ENCODE results near the gene PHEX.

Gene PHEX

GRCh38 chrX:22032084-22032483 lies at the start of gene PHEX:
PHEX (plus strand) TSS chrX:22032325; CDS start chrX:22033006, 681 bp downstream.
- Histone ChIP-seq H3K36me3 (ENCODE audit: control insufficient read depth, insufficient read depth, low read length) (no peaks in the 10 kb centered on the region), H3K4me3 (replicated peaks; ENCODE audit: low read depth, low read length) (no peak within 1 kb of the TSS), H3K27me3 (replicated peaks; ENCODE audit: control insufficient read depth, insufficient read depth, low read length) (no peaks in the 10 kb centered on the region)
- DNase-seq (ENCODE audit: extremely low read depth, insufficient read length) = no peak
- no peak for TF ChIP-seq CTCF (IDR thresholded peaks at IDR 0.05; ENCODE audit: insufficient read depth, low read length, poor library complexity, severe bottlenecking)

GRCh38 chrX:21985332-21985777 lies 46.8 kb upstream of the PHEX start:
- no peaks in the 10 kb centered on the region for H3K36me3 ChIP-seq (ENCODE audit: control insufficient read depth, insufficient read depth, low read length)
- peak; percentile 87 for TF ChIP-seq CTCF (IDR thresholded peaks at IDR 0.05; ENCODE audit: insufficient read depth, low read length, poor library complexity, severe bottlenecking)
- no peaks in the 10 kb centered on the region for H3K27me3 ChIP-seq (replicated peaks; ENCODE audit: control insufficient read depth, insufficient read depth, low read length)
- no peak overlapping the region for H3K4me3 ChIP-seq (replicated peaks; ENCODE audit: low read depth, low read length)
- peak; percentile 60 for DNase-seq (ENCODE audit: extremely low read depth, insufficient read length)

- no peak for DNase-seq (ENCODE audit: extremely low read depth, insufficient read length)
- H3K36me3 ChIP-seq (ENCODE audit: control insufficient read depth, insufficient read depth, low read length) = no peaks in the 10 kb centered on the region
- H3K4me3 ChIP-seq (replicated peaks; ENCODE audit: low read depth, low read length) = no peak overlapping the region
- TF ChIP-seq CTCF (IDR thresholded peaks at IDR 0.05; ENCODE audit: insufficient read depth, low read length, poor library complexity, severe bottlenecking) = no peak
- no peaks in the 10 kb centered on the region for H3K27me3 ChIP-seq (replicated peaks; ENCODE audit: control insufficient read depth, insufficient read depth, low read length)
These were observed 45.5 kb upstream of the PHEX start for GRCh38 chrX:21986596-21986995.

GRCh38 chrX:21989384-21989783 lies 42.7 kb upstream of the PHEX start:
- DNase-seq (ENCODE audit: extremely low read depth, insufficient read length) = no peak
- H3K36me3 ChIP-seq (ENCODE audit: control insufficient read depth, insufficient read depth, low read length) = no peaks in the 10 kb centered on the region

GRCh38 chrX:21990832-21991231 lies 41.3 kb upstream of the PHEX start:
- H3K27me3 ChIP-seq (replicated peaks; ENCODE audit: control insufficient read depth, insufficient read depth, low read length) = no peaks in the 10 kb centered on the region
- no peak for TF ChIP-seq CTCF (IDR thresholded peaks at IDR 0.05; ENCODE audit: insufficient read depth, low read length, poor library complexity, severe bottlenecking)

More at GRCh38 chrX:21989384-21989783, 42.7 kb upstream of the PHEX start:
- Histone ChIP-seq H3K27me3 (replicated peaks; ENCODE audit: control insufficient read depth, insufficient read depth, low read length) (no peaks in the 10 kb centered on the region), H3K4me3 (replicated peaks; ENCODE audit: low read depth, low read length) (no peak overlapping the region)
- TF ChIP-seq CTCF (IDR thresholded peaks at IDR 0.05; ENCODE audit: insufficient read depth, low read length, poor library complexity, severe bottlenecking) = no peak

GRCh38 chrX:21991504-21991903 lies 40.6 kb upstream of the PHEX start:
- TF ChIP-seq CTCF (IDR thresholded peaks at IDR 0.05; ENCODE audit: insufficient read depth, low read length, poor library complexity, severe bottlenecking) = no peak
- no peaks in the 10 kb centered on the region for H3K36me3 ChIP-seq (ENCODE audit: control insufficient read depth, insufficient read depth, low read length)

More at GRCh38 chrX:21990832-21991231, 41.3 kb upstream of the PHEX start:
- no peaks in the 10 kb centered on the region for H3K36me3 ChIP-seq (ENCODE audit: control insufficient read depth, insufficient read depth, low read length)
- no peak for DNase-seq (ENCODE audit: extremely low read depth, insufficient read length)
- no peak overlapping the region for H3K4me3 ChIP-seq (replicated peaks; ENCODE audit: low read depth, low read length)

More at GRCh38 chrX:21991504-21991903, 40.6 kb upstream of the PHEX start:
- H3K27me3 ChIP-seq (replicated peaks; ENCODE audit: control insufficient read depth, insufficient read depth, low read length) = no peaks in the 10 kb centered on the region
- DNase-seq (ENCODE audit: extremely low read depth, insufficient read length) = no peak
- H3K4me3 ChIP-seq (replicated peaks; ENCODE audit: low read depth, low read length) = no peak overlapping the region
